HG02763 (cell line): Measurements from ENCODE around the gene ATG4C.

Experiments used
- ATAC-seq: cut with Tn5 transposase; IDR thresholded peaks from one replicate; pipeline ENCODE4 v1.9.1; 2021; ENCODE audit warnings: mild to moderate bottlenecking, moderate library complexity; ENCODE audit not compliant: unreplicated experiment

The ATG4C gene

DNA sequence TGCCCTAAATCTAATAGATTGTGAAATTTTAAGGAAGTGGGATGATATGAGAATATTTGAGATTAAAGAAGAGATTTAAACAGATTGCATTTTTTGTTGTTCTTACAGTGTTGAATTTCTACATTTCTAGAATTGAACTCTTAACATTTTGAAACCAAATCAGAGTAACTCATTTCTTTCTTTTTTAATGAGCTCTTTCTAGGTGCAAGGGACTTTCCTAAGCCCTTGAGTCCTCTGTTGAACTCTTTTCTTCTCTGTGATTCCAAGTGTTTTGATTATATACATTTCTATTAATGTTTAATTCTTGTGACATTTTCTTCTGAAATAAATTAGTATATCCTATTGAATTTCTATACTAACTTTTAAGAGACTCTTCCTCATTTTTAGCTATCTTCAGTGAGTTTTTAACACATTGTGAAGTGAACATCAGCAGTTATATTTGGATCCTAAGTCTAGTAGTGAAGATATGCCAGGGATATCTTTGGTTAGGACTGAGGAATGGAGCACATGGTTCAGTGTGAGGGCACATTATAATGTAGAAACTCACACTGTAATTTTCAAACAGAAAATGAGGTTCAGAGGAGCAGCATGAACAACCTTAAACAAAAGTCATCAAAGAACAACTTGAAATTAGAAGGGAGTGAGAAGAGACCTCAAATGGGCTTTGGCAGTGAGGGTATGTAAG lies 53.1 kb downstream of the ATG4C start:
- no peak for ATAC-seq

DNA sequence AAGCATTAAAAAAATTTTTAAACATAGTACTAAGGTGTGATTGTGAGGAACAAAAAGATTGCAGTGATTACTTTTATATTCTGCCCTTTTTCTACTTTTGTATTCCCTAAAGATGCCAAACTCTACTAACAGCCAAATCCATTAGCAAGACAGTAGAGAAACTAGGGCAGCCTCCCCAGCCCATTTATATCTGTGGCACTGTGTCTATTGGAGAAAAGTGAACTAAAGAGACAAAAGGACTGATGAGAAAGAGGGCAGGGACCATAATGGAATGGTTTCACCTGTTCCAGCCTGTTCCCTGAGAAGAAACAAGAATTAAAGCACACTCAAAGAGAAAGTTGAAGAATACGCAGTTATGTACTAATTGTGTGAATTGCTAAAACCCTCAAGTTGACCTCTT lies 56.6 kb downstream of the ATG4C start:
- no peak for ATAC-seq

- ATAC-seq, result no peak
These were observed 57.7 kb downstream of the ATG4C start for GRCh38 chr1:62841587-62842169.

- no peak for ATAC-seq
These were observed 60.1 kb downstream of the ATG4C start for GRCh38 chr1:62844030-62844429.

DNA sequence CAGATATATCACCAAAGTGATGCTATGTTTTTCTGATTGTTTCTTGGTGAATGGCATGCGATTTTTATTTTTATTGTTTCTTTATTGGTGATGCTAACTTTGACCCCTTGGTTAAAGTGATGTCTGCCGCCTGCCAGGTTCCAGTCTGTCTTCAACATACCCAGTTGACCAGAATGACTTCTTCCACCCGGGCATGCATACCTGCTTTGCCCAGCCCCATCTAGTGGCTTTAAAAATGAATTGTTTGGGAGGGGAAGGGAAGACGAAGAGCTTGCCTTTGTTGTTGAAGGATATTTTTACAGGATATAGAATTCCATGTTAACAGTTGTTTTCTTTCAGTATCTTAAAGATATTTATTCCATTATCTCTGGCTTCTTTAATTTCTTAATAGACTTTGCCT lies 65.1 kb downstream of the ATG4C start:
- no peak for ATAC-seq

DNA sequence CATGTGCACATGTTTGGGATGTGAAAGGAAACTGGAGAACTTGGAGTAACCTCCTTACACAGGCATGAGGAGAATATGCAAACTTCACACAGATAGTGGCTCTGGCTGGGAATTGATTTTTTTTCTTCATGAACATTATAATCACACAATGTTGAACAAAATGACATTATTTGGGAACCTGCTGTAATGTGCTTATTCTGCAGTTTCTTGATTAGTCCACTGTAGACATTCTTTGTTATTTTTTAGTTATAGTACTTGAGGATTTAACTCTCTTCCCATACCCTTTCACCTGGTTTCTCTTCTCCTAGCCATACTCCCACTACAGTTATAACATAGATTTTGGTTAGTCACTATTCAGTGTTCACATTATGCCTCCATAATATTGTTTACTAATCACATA lies 68.3 kb downstream of the ATG4C start:
- ATAC-seq, result no peak

DNA sequence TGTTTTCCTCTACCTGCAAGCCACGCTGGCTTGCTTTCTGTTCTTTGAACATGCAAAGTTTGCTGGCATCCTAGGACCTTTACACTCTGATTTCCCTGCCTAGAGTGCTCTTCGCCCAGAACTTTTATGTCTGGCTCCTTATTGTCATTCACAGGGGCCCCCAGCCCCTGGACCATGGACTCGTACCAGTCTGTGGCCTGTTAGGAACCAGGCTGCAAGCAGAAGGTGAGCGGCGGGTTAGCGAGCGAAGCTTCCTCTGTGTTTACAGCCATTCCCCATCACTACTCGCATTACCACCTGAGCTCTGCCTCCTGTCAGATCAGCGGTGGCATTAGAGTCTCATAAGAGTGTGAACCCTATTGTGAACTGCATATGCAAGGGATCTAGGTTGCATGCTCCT lies 73.0 kb downstream of the ATG4C start:
- no peak for ATAC-seq

GRCh38 chr1:62869217-62869754 lies 85.4 kb downstream of the ATG4C start:
- ATAC-seq, result no peak

GRCh38 chr1:62870148-62870547 lies 86.2 kb downstream of the ATG4C start:
- no peak for ATAC-seq

DNA sequence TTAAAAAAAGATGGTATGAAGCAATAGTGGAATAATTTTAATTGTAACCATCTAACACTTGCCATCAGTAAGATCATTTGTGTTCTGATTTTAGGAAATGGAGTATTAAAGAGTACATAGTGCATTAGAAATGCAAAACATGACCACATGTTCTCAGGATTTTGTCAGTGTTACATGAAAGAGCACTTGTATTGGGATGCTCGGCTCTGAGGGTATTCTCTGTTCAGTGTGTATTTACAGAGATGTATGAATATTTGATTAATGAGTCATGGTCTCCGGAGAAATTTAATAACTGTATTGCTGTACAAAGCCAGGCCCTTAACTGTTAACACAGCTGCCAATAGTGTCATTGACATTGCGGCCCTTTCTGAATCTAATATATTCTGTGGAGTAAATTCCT lies 91.7 kb downstream of the ATG4C start:
- no peak for ATAC-seq

- ATAC-seq, result no peak
These were observed 92.6 kb downstream of the ATG4C start for GRCh38 chr1:62876535-62876934.

DNA sequence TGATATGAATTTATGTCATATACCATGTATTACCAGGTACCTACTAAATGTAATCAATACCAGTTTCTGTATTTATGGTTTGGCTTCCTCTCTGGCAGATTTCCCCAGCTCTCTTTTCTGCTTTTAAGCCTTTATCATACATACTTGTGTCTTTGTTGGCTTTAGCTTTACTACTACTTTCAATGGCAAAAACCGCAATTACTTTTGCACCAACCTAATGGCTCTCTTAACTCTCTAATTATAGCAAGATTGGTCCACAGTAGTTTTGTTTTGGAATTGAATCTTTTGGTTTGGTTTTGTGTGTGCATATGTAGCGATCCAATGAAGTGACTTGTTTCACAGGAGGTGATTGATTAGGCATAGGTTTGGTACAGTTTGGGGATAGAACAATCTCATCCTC lies 93.6 kb downstream of the ATG4C start:
- ATAC-seq, result no peak

- no peak for ATAC-seq
These were observed 96.0 kb downstream of the ATG4C start for GRCh38 chr1:62879962-62880361.

DNA sequence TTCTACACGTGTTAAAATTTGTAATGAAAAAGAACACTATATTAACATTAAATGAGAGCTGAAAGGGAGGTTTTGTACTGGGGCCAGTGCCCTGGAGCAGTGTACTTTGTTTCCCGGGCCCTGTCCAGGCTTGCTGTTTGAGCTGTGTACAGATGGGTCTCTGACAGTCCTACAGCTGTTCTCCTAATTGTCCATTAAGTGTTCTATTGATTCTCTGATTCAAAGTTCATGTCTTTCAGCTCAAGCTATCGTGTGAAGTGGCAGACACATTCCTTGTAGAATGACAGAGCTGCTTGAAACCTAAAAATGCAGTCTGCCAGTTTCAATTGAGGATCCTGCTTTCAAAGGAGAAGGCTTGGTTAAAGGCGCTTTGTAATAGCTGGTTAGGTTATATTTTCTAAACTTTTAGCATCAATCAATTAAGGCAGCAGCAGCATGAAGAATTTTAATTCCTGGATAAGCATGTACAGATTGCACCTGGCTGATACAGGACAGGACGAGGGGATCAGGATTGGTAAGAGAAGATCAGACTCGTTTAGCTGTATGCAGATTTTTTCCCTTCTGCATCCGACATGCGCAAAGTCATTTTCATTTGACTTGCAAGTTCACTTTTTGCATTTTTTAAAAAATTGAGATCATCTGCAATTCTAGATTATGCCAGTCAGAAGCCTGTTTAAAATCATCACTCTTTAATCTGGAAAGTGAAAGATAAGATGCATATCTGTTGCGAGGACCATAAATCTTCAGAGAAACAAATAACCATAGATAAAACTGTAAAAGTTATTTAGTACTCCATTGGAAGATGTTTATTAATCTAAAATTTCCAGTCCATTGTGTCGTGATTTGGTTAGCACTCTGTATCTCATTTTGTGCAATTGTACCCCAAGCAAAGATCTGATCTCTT lies 98.5 kb downstream of the ATG4C start:
- no peak for ATAC-seq

GRCh38 chr1:62884156-62884740 lies 100.3 kb downstream of the ATG4C start:
- ATAC-seq, result no peak

- ATAC-seq, result no peak
These were observed 104.0 kb downstream of the ATG4C start for GRCh38 chr1:62887799-62888507.

DNA sequence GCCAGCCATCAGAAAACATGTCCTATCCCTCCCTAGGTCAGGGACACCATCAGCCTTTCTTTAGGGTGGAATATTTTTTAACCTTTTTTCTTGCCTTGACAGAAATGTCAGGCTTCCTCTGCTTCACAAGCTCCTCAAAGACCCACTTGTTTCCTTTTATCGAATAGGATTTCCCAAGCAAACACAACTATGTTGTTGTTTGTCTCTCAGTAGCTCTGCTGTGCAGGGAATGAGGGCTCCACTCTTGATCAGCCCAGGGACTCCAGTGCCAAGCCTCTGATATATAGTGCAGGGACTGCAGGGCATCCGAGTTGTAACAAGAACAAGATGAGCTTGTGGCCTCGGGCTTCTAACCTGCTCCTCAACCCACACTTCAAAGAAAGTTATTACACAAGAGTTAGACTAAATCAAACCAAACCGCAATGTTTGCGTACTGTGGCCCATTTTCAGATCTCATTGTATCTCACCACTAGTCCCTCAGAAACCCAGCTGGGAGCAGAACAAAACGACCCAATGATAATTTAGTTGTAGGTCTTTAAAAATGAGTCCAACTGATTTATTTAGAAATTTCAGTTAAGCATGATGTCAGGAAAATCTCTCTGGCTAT lies 108.1 kb downstream of the ATG4C start:
- ATAC-seq, result no peak

- no peak for ATAC-seq
These were observed 113.9 kb downstream of the ATG4C start for GRCh38 chr1:62897788-62898187.

GRCh38 chr1:62900566-62900965 lies 116.6 kb downstream of the ATG4C start:
- no peak for ATAC-seq

DNA sequence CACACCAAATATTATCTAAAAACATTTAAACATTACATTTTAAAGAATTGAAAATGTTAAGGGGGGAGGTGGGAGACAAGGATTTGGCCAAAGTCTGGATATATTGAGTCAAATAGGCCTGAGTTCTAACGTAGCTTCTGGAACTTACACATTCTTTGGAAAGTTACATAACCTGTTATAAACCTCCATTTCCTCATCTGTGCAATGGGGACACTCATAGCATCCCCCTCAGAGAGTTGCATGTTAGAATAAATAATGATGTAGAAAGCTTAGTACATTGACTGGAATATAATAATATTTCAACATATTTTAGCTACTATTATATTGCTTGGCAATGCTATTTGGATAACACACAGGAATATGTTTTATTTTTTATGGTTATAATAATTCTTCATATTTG lies 117.7 kb downstream of the ATG4C start:
- no peak for ATAC-seq
